H1 (cell line): ENCODE results near the gene RPL41. TPM values are rescaled to one million over a fixed set of nuclear protein-coding genes. Genes with fewer than 3 reads are reported as not detected.
A peak's percentile ranks its signal among the peaks of the same experiment; 100 is the strongest.

Source experiments
- ASH2L ChIP-seq: fragments of 200-600, 300-600 bp; sonication (generic); IDR thresholded peaks from one replicate; pipeline ENCODE4 v1.7.1; 2017; ENCODE audit warnings: low read length
- ATF3 ChIP-seq: IDR thresholded peaks from 2 replicates; pipeline ENCODE4 v1.6.1; 2011; ENCODE audit warnings: low read depth, mild to moderate bottlenecking, low read length; ENCODE audit not compliant: insufficient read depth
- BCL11A ChIP-seq, 2 experiments: IDR thresholded peaks; one replicate each; pipeline ENCODE4 v1.6.1; 2011; ENCODE audit warnings: low read depth in 2 of 2, low read length in 2 of 2, mild to moderate bottlenecking in 2 of 2
- CBX5 ChIP-seq: fragments of 300-800, 300-1000 bp; sonication (generic); IDR thresholded peaks from 2 replicates; pipeline ENCODE4 v1.7.1; 2016; ENCODE audit warnings: antibody characterized with exemption, low read length, low read depth
- CBX8 ChIP-seq: fragments of 300-800, 300-1000 bp; sonication (generic); IDR thresholded peaks from 2 replicates; pipeline ENCODE4 v1.7.1; 2016; ENCODE audit warnings: low read depth, low read length, borderline replicate concordance
- CHD1 ChIP-seq: IDR thresholded peaks from 2 replicates; pipeline ENCODE4 v1.6.1; 2012; ENCODE audit warnings: low read depth, low read length, improper control_type of control experiment
- CTBP2 ChIP-seq: IDR thresholded peaks from 2 replicates; pipeline ENCODE4 v1.7.0; 2011; ENCODE audit warnings: borderline replicate concordance, mild to moderate bottlenecking, moderate library complexity, mixed read lengths, low read length; ENCODE audit not compliant: insufficient read depth, insufficient read length
- E2F6 ChIP-seq: IDR thresholded peaks from 2 replicates; pipeline ENCODE4 v1.6.1; 2012; ENCODE audit warnings: inconsistent platforms
- JUND ChIP-seq: IDR thresholded peaks from 2 replicates; pipeline ENCODE4 v1.6.1; 2011; ENCODE audit warnings: mild to moderate bottlenecking, improper control_type of control experiment, low read length
- PHF8 ChIP-seq: fragments of 200-600 bp; sonication (generic); conservative IDR thresholded peaks from 2 replicates; pipeline ENCODE4 v1.7.1; 2012; ENCODE audit warnings: low read depth, mild to moderate bottlenecking, inconsistent platforms, low read length, moderate library complexity
- POLR2A ChIP-seq, 2 experiments: IDR thresholded peaks; 1 replicate in 1 of 2; 2 replicates in 1 of 2; pipeline ENCODE4 v1.6.1; 2011; ENCODE audit warnings: low read depth in 2 of 2, low read length in 2 of 2, mild to moderate bottlenecking in 2 of 2; ENCODE audit errors: control extremely low read depth in 1 of 2
- SAP30 ChIP-seq: fragments of 300-600 bp; sonication (generic); IDR thresholded peaks from 2 replicates; pipeline ENCODE4 v1.7.1; 2012; ENCODE audit warnings: low read length, moderate library complexity, mild to moderate bottlenecking, inconsistent platforms; ENCODE audit not compliant: insufficient read depth, insufficient replicate concordance
- SIX5 ChIP-seq: IDR thresholded peaks from 2 replicates; pipeline ENCODE4 v1.6.1; 2011; ENCODE audit warnings: mild to moderate bottlenecking, low read depth, low read length
- TCF12 ChIP-seq: IDR thresholded peaks from 2 replicates; pipeline ENCODE4 v1.6.1; 2011; ENCODE audit warnings: low read depth, mild to moderate bottlenecking, low read length
- polyA plus RNA-seq, 7 experiments: library from polyadenylated mRNA; depleted of rRNA in 3 of 7; stranded (reverse) in 5 of 7; unstranded in 2 of 7; fragments of >200 nt in 5 of 7; fragments of 200-250 nt in 2 of 7; gene quantifications; 1 replicate in 5 of 7; 2 replicates in 1 of 7; 4 replicates in 1 of 7; pipeline versions ENCODE4 v1.2.1 to v1.2.3, GENCODE V29; 2011 to 2013; ENCODE audit warnings: missing spikeins in 2 of 7, mixed read lengths in 2 of 7
- total RNA-seq: library from RNA; stranded (reverse); fragmentation: NEBNext Ultra II Directional; extraction: Animal tissue kit (Norgen Biotek cat#: 25700); gene quantifications from 2 replicates; pipeline ENCODE4 v1.2.1, GENCODE V29; 2021
- TF ChIP-seq, protein P1 (sequence below), 3 experiments: IDR thresholded peaks; 1 replicate in 2 of 3; 2 replicates in 1 of 3; pipeline versions ENCODE4 v1.5.1 to v1.6.1; 2011; ENCODE audit warnings: low read length in 3 of 3, mild to moderate bottlenecking in 3 of 3, inconsistent platforms in 2 of 3, low read depth in 1 of 3, moderate library complexity in 1 of 3; ENCODE audit not compliant: insufficient read depth in 1 of 3; ENCODE audit errors: control extremely low read depth in 1 of 3

The RPL41 gene
- total and polyA plus RNA-seq, 2 of the 8 experiments (the other 6 are each of a cell fraction or from before 2014, with no cell fraction given), result 4,440 to 16,488 TPM

- TF ChIP-seq, protein P1, sequence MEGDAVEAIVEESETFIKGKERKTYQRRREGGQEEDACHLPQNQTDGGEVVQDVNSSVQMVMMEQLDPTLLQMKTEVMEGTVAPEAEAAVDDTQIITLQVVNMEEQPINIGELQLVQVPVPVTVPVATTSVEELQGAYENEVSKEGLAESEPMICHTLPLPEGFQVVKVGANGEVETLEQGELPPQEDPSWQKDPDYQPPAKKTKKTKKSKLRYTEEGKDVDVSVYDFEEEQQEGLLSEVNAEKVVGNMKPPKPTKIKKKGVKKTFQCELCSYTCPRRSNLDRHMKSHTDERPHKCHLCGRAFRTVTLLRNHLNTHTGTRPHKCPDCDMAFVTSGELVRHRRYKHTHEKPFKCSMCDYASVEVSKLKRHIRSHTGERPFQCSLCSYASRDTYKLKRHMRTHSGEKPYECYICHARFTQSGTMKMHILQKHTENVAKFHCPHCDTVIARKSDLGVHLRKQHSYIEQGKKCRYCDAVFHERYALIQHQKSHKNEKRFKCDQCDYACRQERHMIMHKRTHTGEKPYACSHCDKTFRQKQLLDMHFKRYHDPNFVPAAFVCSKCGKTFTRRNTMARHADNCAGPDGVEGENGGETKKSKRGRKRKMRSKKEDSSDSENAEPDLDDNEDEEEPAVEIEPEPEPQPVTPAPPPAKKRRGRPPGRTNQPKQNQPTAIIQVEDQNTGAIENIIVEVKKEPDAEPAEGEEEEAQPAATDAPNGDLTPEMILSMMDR (IDR thresholded peaks at IDR 0.05; ENCODE audit: control extremely low read depth in 1 of 3, insufficient read depth in 1 of 3, low read depth in 1 of 3, low read length in 3 of 3), result peak; percentile 31 to 52 (median 41)
- no peak for TF ChIP-seq CBX8
- no peak for TF ChIP-seq BCL11A (IDR thresholded peaks at IDR 0.05; ENCODE audit: low read depth in 2 of 2, low read length in 2 of 2)
- no peak for TF ChIP-seq TCF12
- no peak for TF ChIP-seq JUND
- no peak for TF ChIP-seq SAP30
- no peak for TF ChIP-seq CBX5
- no peak for TF ChIP-seq ATF3
- peak; percentile 31 for TF ChIP-seq ASH2L
- TF ChIP-seq POLR2A (IDR thresholded peaks at IDR 0.05; ENCODE audit: control extremely low read depth in 1 of 2, low read depth in 2 of 2, low read length in 2 of 2), result peak in 1 of 2 experiments; percentile 60; a peak in 1 of 3 replicates
- no peak for TF ChIP-seq CTBP2
- no peak; the same call in 1 of the 2 replicates for TF ChIP-seq PHF8
- TF ChIP-seq CHD1, result 0 out of 2 replicates have a peak, but pooled peaks have one; percentile 44
- peak; percentile 91 for TF ChIP-seq E2F6
- no peak for TF ChIP-seq SIX5
These were observed 41.0 kb downstream of the RPL41 start (continued) for GRCh38 chr12:56157201-56158028.
